ENCODE results near the gene SDHAF1.

SDHAF1 gene

DNA sequence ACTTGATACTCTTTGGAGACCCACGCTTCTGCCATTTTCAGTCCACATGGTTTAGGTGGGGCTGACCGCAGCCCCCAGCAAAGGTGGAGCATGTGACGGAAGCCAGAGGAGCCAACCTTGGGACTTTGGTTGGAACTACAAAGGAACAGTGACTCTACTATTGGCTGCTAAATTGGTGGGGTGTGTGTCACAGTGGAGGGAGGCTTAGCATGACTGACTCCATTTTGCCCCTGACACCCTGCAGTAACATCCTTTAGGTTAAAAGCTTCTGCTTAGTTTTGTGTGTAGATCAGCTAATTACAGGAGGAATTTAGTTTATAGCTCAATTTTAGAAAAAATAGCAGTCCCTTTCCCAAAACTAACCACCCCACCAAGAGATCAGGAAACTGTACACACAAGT is 6.6 kb downstream of the SDHAF1 start:
- H3K4me3 ChIP-seq (replicated peaks; ENCODE audit: insufficient read depth, low read length) = no peak overlapping the region
- H3K27ac ChIP-seq (replicated peaks) = no peak overlapping the region
- no peak for TF ChIP-seq REST (IDR thresholded peaks at IDR 0.05; ENCODE audit: insufficient replicate concordance, low read depth)
- no peak for TF ChIP-seq SPI1 (IDR thresholded peaks at IDR 0.05; ENCODE audit: borderline replicate concordance, low read depth)
- no peak for TF ChIP-seq POLR2AphosphoS5 (IDR thresholded peaks at IDR 0.05; ENCODE audit: low read depth)
- TF ChIP-seq GABPA (IDR thresholded peaks at IDR 0.05; ENCODE audit: low read depth) = no peak
- TF ChIP-seq, protein P1, sequence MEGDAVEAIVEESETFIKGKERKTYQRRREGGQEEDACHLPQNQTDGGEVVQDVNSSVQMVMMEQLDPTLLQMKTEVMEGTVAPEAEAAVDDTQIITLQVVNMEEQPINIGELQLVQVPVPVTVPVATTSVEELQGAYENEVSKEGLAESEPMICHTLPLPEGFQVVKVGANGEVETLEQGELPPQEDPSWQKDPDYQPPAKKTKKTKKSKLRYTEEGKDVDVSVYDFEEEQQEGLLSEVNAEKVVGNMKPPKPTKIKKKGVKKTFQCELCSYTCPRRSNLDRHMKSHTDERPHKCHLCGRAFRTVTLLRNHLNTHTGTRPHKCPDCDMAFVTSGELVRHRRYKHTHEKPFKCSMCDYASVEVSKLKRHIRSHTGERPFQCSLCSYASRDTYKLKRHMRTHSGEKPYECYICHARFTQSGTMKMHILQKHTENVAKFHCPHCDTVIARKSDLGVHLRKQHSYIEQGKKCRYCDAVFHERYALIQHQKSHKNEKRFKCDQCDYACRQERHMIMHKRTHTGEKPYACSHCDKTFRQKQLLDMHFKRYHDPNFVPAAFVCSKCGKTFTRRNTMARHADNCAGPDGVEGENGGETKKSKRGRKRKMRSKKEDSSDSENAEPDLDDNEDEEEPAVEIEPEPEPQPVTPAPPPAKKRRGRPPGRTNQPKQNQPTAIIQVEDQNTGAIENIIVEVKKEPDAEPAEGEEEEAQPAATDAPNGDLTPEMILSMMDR (IDR thresholded peaks at IDR 0.05; ENCODE audit: insufficient read depth, low read length) = no peak
- DNase-seq (ENCODE audit: low read depth in 1 of 2, low spot score in 1 of 2) = no peak
- no peaks in the 10 kb centered on the region for H3K27me3 ChIP-seq (ENCODE audit: insufficient read depth, poor library complexity, severe bottlenecking)

GRCh38 chr19:36003284-36003683 is 8.3 kb downstream of the SDHAF1 start:
- no peaks in the 10 kb centered on the region for H3K27me3 ChIP-seq (ENCODE audit: insufficient read depth, poor library complexity, severe bottlenecking)
- TF ChIP-seq, protein P1 (IDR thresholded peaks at IDR 0.05; ENCODE audit: insufficient read depth, low read length) = no peak
- no peak for TF ChIP-seq REST (IDR thresholded peaks at IDR 0.05; ENCODE audit: insufficient replicate concordance, low read depth)
- TF ChIP-seq GABPA (IDR thresholded peaks at IDR 0.05; ENCODE audit: low read depth) = no peak
- TF ChIP-seq SPI1 (IDR thresholded peaks at IDR 0.05; ENCODE audit: borderline replicate concordance, low read depth) = no peak
- no peak for TF ChIP-seq POLR2AphosphoS5 (IDR thresholded peaks at IDR 0.05; ENCODE audit: low read depth)
- H3K27ac ChIP-seq (replicated peaks) = no peak overlapping the region
- H3K4me3 ChIP-seq (replicated peaks; ENCODE audit: insufficient read depth, low read length) = no peak overlapping the region
- no peak for DNase-seq (ENCODE audit: low read depth in 1 of 2, low spot score in 1 of 2)

DNA sequence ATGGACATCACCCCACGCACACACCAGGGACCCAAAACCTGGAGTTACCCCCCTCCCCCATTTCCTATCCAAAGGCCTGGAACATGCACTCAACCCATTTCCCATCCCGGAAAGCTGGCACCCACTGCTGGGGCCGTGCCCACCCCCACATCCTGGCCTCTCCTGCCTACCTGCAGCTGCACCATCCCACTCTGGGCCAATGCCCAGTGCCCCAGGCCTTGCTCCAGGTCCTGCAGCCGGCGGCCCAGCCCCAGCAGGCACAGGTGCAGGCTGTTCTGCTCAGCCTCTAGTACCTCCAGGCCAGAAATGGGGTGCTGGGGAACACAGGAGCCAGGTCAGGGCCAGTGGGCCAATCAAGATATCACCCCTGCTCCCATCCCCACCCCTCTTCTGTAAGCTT is 12.0 kb downstream of the SDHAF1 start:
- H3K27me3 ChIP-seq (ENCODE audit: insufficient read depth, poor library complexity, severe bottlenecking) = no peaks in the 10 kb centered on the region
- no peak overlapping the region for H3K27ac ChIP-seq (replicated peaks)
- no peak for DNase-seq (ENCODE audit: low read depth in 1 of 2, low spot score in 1 of 2)
- H3K4me3 ChIP-seq (replicated peaks; ENCODE audit: insufficient read depth, low read length) = no peak overlapping the region
- TF ChIP-seq SPI1 (IDR thresholded peaks at IDR 0.05; ENCODE audit: borderline replicate concordance, low read depth) (no peak), REST (IDR thresholded peaks at IDR 0.05; ENCODE audit: insufficient replicate concordance, low read depth) (no peak), POLR2AphosphoS5 (IDR thresholded peaks at IDR 0.05; ENCODE audit: low read depth) (no peak), GABPA (IDR thresholded peaks at IDR 0.05; ENCODE audit: low read depth) (no peak)
- TF ChIP-seq, protein P1 (IDR thresholded peaks at IDR 0.05; ENCODE audit: insufficient read depth, low read length) = no peak

Data from HL-60 (cell line).